SK-N-SH treated with all-trans-retinoic acid at 6 μM for 48 hours (cell line): ENCODE results near the gene ATXN7.

Experiments
- ARNTL ChIP-seq: fragments of 450-650 bp; formaldehyde crosslinking; IDR thresholded peaks from 2 replicates; pipeline ENCODE4 v1.5.0; 2020; ENCODE audit warnings: low read depth, mild to moderate bottlenecking, moderate library complexity, borderline replicate concordance
- BACH2 ChIP-seq: fragments of 250-450 bp; sonication (Bioruptor Pico); IDR thresholded peaks from 2 replicates; pipeline ENCODE4 v1.9.0; 2021; ENCODE audit warnings: mild to moderate bottlenecking, borderline replicate concordance
- CSDC2 ChIP-seq: fragments of 250-450 bp; sonication (Bioruptor Pico); IDR thresholded peaks from 2 replicates; pipeline ENCODE4 v1.5.0; 2020; ENCODE audit warnings: mild to moderate bottlenecking, moderate library complexity
- OSR1 ChIP-seq: fragments of 250-450 bp; sonication (Bioruptor Pico); IDR thresholded peaks from 2 replicates; pipeline ENCODE4 v1.8.0; 2022; ENCODE audit warnings: moderate library complexity, mild to moderate bottlenecking, inconsistent platforms
- RARB ChIP-seq: fragments of 250-450 bp; sonication (Bioruptor Pico); IDR thresholded peaks from 2 replicates; pipeline ENCODE4 v1.8.0; 2021; ENCODE audit warnings: mild to moderate bottlenecking, moderate library complexity
- SNAI2 ChIP-seq: fragments of 250-450 bp; sonication (Bioruptor Pico); IDR thresholded peaks from 2 replicates; pipeline ENCODE4 v1.5.0; 2020; ENCODE audit warnings: mild to moderate bottlenecking, moderate library complexity
- ZFP3 ChIP-seq: fragments of 250-450 bp; sonication (Bioruptor Pico); IDR thresholded peaks from 2 replicates; pipeline ENCODE4 v1.5.0; 2020; ENCODE audit warnings: mild to moderate bottlenecking, moderate library complexity
- ZFP30 ChIP-seq: fragments of 450-650 bp; formaldehyde crosslinking; IDR thresholded peaks from 2 replicates; pipeline ENCODE4 v1.5.0; 2022; ENCODE audit warnings: mild to moderate bottlenecking, moderate library complexity
- ZNF8 ChIP-seq: fragments of 450-650 bp; formaldehyde crosslinking; IDR thresholded peaks from 2 replicates; pipeline ENCODE4 v1.5.0; 2020; ENCODE audit warnings: mild to moderate bottlenecking, moderate library complexity
- TF ChIP-seq, protein P1 (sequence below): fragments of 250-450 bp; sonication (Bioruptor Pico); IDR thresholded peaks from 2 replicates; pipeline ENCODE4 v1.5.1; 2020; ENCODE audit warnings: low read depth, mild to moderate bottlenecking, moderate library complexity
- TF ChIP-seq, protein P2 (sequence below): fragments of 250-450 bp; sonication (Bioruptor Pico); IDR thresholded peaks from 2 replicates; pipeline ENCODE4 v1.8.0; 2020; ENCODE audit warnings: mild to moderate bottlenecking, moderate library complexity, borderline replicate concordance

DNA sequence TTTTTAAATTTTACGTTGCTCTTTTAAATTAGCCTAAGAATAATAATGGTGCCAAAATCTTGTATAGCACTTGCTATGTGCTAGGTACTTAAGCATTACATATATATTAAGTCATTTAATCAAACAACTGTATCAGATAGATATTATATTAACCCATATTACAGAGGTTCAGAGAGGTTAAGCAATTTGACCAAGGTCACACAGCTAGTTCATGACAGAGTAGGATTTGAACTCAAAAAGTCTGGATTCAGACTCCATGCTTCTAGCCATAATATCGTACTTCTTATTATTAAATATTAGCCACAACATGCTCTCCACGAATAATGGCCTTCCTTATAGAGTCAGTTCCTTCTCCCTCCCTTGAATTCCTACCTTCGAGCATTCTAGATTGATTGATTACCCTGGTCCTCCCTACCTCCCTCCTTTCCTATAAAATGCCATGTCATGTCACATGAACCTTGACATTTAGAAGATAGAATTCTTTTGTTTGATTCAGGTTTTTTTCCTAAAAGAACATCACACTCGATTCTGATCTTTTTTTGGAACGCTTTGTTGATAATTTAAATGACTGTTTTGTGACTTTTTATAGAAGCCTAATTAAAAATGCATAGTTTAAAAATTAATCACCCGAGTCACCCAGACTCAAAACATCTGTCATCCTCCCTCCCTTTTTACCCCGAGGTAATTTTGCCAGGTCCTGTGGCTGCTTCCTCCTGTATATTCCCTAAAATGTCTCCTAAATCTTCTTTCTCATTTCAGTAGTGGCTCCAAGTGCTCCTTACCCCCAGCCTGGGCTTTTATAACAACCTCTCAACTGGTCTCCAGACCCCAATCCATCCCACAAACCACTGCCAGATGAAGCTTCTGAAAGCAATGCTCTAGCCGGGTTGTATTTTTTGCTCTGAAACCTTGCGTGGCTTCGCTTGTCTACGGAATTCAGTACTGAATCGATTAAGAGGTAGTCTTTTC, 168.2 kb downstream of the ATXN7 start:
- TF ChIP-seq RARB (CRISPR knock-in tag) (no peak), ARNTL (CRISPR knock-in tag) (no peak), CSDC2 (CRISPR knock-in tag) (no peak), ZFP30 (CRISPR knock-in tag) (no peak), ZNF8 (CRISPR knock-in tag) (no peak), SNAI2 (no peak), ZFP3 (no peak), BACH2 (CRISPR knock-in tag) (no peak), OSR1 (no peak)
- TF ChIP-seq, protein P1, sequence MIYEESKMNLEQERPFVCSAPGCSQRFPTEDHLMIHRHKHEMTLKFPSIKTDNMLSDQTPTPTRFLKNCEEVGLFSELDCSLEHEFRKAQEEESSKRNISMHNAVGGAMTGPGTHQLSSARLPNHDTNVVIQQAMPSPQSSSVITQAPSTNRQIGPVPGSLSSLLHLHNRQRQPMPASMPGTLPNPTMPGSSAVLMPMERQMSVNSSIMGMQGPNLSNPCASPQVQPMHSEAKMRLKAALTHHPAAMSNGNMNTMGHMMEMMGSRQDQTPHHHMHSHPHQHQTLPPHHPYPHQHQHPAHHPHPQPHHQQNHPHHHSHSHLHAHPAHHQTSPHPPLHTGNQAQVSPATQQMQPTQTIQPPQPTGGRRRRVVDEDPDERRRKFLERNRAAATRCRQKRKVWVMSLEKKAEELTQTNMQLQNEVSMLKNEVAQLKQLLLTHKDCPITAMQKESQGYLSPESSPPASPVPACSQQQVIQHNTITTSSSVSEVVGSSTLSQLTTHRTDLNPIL (CRISPR knock-in tag): no peak
- TF ChIP-seq, protein P2, sequence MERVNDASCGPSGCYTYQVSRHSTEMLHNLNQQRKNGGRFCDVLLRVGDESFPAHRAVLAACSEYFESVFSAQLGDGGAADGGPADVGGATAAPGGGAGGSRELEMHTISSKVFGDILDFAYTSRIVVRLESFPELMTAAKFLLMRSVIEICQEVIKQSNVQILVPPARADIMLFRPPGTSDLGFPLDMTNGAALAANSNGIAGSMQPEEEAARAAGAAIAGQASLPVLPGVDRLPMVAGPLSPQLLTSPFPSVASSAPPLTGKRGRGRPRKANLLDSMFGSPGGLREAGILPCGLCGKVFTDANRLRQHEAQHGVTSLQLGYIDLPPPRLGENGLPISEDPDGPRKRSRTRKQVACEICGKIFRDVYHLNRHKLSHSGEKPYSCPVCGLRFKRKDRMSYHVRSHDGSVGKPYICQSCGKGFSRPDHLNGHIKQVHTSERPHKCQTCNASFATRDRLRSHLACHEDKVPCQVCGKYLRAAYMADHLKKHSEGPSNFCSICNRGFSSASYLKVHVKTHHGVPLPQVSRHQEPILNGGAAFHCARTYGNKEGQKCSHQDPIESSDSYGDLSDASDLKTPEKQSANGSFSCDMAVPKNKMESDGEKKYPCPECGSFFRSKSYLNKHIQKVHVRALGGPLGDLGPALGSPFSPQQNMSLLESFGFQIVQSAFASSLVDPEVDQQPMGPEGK (CRISPR knock-in tag): no peak
